Vagina (tissue), 2 donors: ENCODE results near the gene MEF2D. TPM values are rescaled to one million over a fixed set of nuclear protein-coding genes. Genes with fewer than 3 reads are reported as not detected.

Experiments used
- DNase-seq, 2 donors: peaks; one replicate each; pipeline ENCODE4 v3.0.0-alpha.2; 2017; ENCODE audit errors: extremely low spot score in 2 of 2
- H3K27ac ChIP-seq: fragments of 200-600 bp; sonication (generic); one replicate; pipeline ENCODE4 v1.5.1; 2019
- H3K27me3 ChIP-seq: fragments of 200-600 bp; sonication (generic); one replicate; pipeline ENCODE4 v1.5.1; 2019
- H3K36me3 ChIP-seq, 2 donors: fragments of 200-600 bp; sonication (generic); one replicate each; pipeline ENCODE4 v1.5.1; 2017 to 2019
- H3K4me1 ChIP-seq: fragments of 200-600 bp; sonication (generic); one replicate; pipeline ENCODE4 v1.5.1; 2019
- H3K4me3 ChIP-seq, 2 donors: fragments of 200-600 bp; sonication (generic); 1 replicate in 1 of 2; 2 replicates in 1 of 2; pipeline ENCODE4 v1.5.1; 2016 to 2019
- H3K9me3 ChIP-seq: fragments of 200-600 bp; sonication (generic); one replicate; pipeline ENCODE4 v1.5.1; 2019
- CTCF ChIP-seq, 3 experiments: fragments of 450-650 bp in 2 of 3; fragments of 200-600 bp in 1 of 3; sonication (generic) in 1 of 3; IDR thresholded peaks; one replicate each; pipeline ENCODE4 v1.5.1; 2017 to 2019; ENCODE audit warnings: antibody characterized with exemption in 3 of 3, mild to moderate bottlenecking in 2 of 3, moderate library complexity in 2 of 3
- POLR2A ChIP-seq, 2 donors: fragments of 450-650 bp; IDR thresholded peaks; one replicate each; pipeline ENCODE4 v1.6.1; 2017; ENCODE audit warnings: antibody characterized with exemption in 2 of 2, mild to moderate bottlenecking in 2 of 2, moderate library complexity in 2 of 2
- POLR2AphosphoS5 ChIP-seq, 2 donors: sonication (generic); formaldehyde crosslinking; IDR thresholded peaks; one replicate each; pipeline ENCODE4 v1.9.0; 2017; ENCODE audit warnings: antibody characterized with exemption in 2 of 2, mild to moderate bottlenecking in 2 of 2, low read depth in 1 of 2; ENCODE audit not compliant: insufficient read depth in 1 of 2
- intact Hi-C: fragments of 100-400 bp; cut with DNase I; formaldehyde crosslinking; loops from one replicate; pipeline ENCODE4 v1.15.1; 2023
- microRNA counts, 2 donors: library from miRNA; unstranded; fragments of <30 nt; microRNA quantifications; one replicate each; lab custom pipeline; 2016 to 2017
- microRNA-seq: library from miRNA; unstranded; fragments of <30 nt; microRNA quantifications from one replicate; pipeline ENCODE4, GENCODE V29; 2017; ENCODE audit warnings: borderline number of aligned reads, borderline replicate concordance
- small RNA-seq: library from RNA; depleted of rRNA; stranded (forward); fragments of <200 nt; gene quantifications from one replicate; pipeline ENCODE3, GENCODE V24; 2016
- total RNA-seq: library from RNA; depleted of rRNA; stranded (reverse); fragments of >200 nt; gene quantifications from one replicate; pipeline ENCODE4 v1.2.3, GENCODE V29; 2016

MEF2D gene
- total RNA-seq, 1 donor from 2014 or later: 33.9 TPM

GRCh38 chr1:156416993-156417392 lies 83.6 kb downstream of the MEF2D start:
- intact Hi-C loops: no loop called here
- no peaks in the 10 kb centered on the region for H3K9me3 ChIP-seq
- H3K4me3 ChIP-seq: no peak overlapping the region
- DNase-seq: no peak
- no peak overlapping the region for H3K27ac ChIP-seq
- H3K27me3 ChIP-seq: peaks cover 20% of the 10 kb centered on the region
- H3K36me3 ChIP-seq: no peaks in the 10 kb centered on the region
- H3K4me1 ChIP-seq: peaks cover 22% of the 10 kb centered on the region
- TF ChIP-seq CTCF (IDR thresholded peaks at IDR 0.05): no peak
- no peak for TF ChIP-seq POLR2AphosphoS5 (IDR thresholded peaks at IDR 0.05; ENCODE audit: insufficient read depth in 1 of 2, low read depth in 1 of 2)
- no peak for TF ChIP-seq POLR2A (IDR thresholded peaks at IDR 0.05)

GRCh38 chr1:156414461-156415064 lies 86.0 kb downstream of the MEF2D start:
- DNase-seq: no peak
- no peak overlapping the region for H3K27ac ChIP-seq
- H3K4me3 ChIP-seq: no peak overlapping the region
- intact Hi-C loops: no loop called here
- H3K27me3 ChIP-seq: no peaks in the 10 kb centered on the region
- H3K9me3 ChIP-seq: no peaks in the 10 kb centered on the region
- H3K4me1 ChIP-seq: no peaks in the 10 kb centered on the region
- no peaks in the 10 kb centered on the region for H3K36me3 ChIP-seq
- no peak for TF ChIP-seq POLR2AphosphoS5 (IDR thresholded peaks at IDR 0.05; ENCODE audit: insufficient read depth in 1 of 2, low read depth in 1 of 2)
- no peak for TF ChIP-seq CTCF (IDR thresholded peaks at IDR 0.05)
- no peak for TF ChIP-seq POLR2A (IDR thresholded peaks at IDR 0.05)

MicroRNAs encoded within 50 kb of the gene (microRNA counts, 767-probe panel; counts per million panel counts)
- 3,435 to 4,193 counts per million in 2 donors for microRNA hsa-miR-9-5p (lab: Ali Mortazavi, UCI)

Small RNA genes within 50 kb of the gene (microRNA-seq; reads per million reads assigned to microRNA genes)
- gene MIR9-1: not detected

Small RNA genes within 50 kb of the gene (small RNA-seq; reads per million reads assigned to genes)
- gene MIR9-1 (not detected), gene RF00019 (not detected)

Other genes starting within 250 kb of the MEF2D start
- 57.7 TPM for gene SMG5, start 217.9 kb downstream of the MEF2D start, total RNA-seq
- gene TMEM79, start 216.4 kb downstream of the MEF2D start, total RNA-seq: 27.3 TPM
- 36.1 TPM for gene GLMP, start 205.1 kb downstream of the MEF2D start, total RNA-seq
- not detected for gene VHLL, start 201.5 kb downstream of the MEF2D start, total RNA-seq
- 186 TPM for gene CCT3, start 162.5 kb downstream of the MEF2D start, total RNA-seq
- gene TSACC, start 162.2 kb downstream of the MEF2D start, total RNA-seq: not detected
- not detected for gene RHBG, start 131.6 kb downstream of the MEF2D start, total RNA-seq
- gene IQGAP3, start 71.8 kb upstream of the MEF2D start, total RNA-seq: 2.9 TPM
- gene TTC24, start 78.9 kb upstream of the MEF2D start, total RNA-seq: not detected
- 46.7 TPM for gene NAXE, start 91.0 kb upstream of the MEF2D start, total RNA-seq
- 25.8 TPM for gene GPATCH4, start 100.7 kb upstream of the MEF2D start, total RNA-seq
- gene HAPLN2, start 118.6 kb upstream of the MEF2D start, total RNA-seq: not detected
- gene BCAN, start 141.3 kb upstream of the MEF2D start, total RNA-seq: 2.0 TPM
- 16.0 TPM for gene NES, start 176.6 kb upstream of the MEF2D start, total RNA-seq
- 97.7 TPM for gene CRABP2, start 204.8 kb upstream of the MEF2D start, total RNA-seq
- 17.7 TPM for gene METTL25B, start 227.7 kb upstream of the MEF2D start, total RNA-seq
- gene ISG20L2, start 228.0 kb upstream of the MEF2D start, total RNA-seq: 12.8 TPM
- gene MRPL24, start 240.3 kb upstream of the MEF2D start, total RNA-seq: 40.0 TPM